GM19025 (cell line): Measurements from ENCODE around the gene TMEM37.
A peak's percentile ranks its signal among the peaks of the same experiment; 100 is the strongest.
"Not testable (repeated sequence)": the region's sequence is repeated elsewhere in the genome, so short reads cannot be mapped to it uniquely, and the experiment has no call there.

Source experiments
- ATAC-seq: cut with Tn5 transposase; IDR thresholded peaks from one replicate; pipeline ENCODE4 v1.9.1; 2021; ENCODE audit warnings: mild to moderate bottlenecking, low read depth, moderate library complexity; ENCODE audit not compliant: unreplicated experiment

Gene TMEM37, protein sequence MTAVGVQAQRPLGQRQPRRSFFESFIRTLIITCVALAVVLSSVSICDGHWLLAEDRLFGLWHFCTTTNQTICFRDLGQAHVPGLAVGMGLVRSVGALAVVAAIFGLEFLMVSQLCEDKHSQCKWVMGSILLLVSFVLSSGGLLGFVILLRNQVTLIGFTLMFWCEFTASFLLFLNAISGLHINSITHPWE

DNA sequence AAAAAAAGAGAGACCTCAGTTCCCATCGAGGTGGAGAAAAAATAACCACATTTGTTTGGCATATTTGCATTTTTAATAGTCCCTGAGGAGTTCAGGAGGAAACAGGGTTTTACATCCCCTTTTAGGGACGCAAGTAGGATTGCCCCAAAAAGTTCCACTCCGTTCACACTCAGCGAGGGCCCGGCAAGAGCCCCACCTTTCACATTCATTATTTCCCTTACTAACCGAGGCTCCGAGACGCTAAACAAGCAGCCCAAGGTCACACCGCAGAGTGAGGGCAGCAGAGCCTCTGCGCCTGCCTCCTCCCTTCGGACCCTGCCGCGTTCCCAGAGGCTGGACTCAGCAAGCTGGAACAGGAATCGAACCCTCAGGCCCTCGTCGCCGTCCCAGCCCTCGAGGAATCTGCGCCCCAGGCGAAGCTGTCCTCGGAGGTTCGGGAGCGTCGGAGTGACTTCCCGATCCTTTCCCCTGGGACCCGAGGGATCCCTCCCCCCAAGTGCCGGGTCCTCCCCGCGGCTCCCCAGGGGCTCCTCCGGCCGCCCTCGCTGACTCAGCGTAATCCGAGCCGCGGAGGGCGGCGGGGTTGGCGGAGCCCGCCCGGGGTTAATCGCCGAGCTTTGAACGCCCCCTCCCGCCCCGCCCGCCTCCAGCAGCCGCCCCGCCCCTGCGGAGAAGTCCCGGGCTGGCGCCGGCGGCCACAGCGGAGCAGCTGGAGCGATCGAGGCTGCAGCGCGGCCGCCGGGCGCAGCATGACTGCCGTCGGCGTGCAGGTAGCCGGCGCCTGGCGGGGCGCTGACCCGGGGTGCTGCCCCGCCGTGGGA, at the start of gene TMEM37:
TMEM37 (plus strand) TSS at position 700 of the 821 bp plus-strand sequence; CDS start at position 750, 50 bp downstream.
- peak; percentile 67 for ATAC-seq

DNA sequence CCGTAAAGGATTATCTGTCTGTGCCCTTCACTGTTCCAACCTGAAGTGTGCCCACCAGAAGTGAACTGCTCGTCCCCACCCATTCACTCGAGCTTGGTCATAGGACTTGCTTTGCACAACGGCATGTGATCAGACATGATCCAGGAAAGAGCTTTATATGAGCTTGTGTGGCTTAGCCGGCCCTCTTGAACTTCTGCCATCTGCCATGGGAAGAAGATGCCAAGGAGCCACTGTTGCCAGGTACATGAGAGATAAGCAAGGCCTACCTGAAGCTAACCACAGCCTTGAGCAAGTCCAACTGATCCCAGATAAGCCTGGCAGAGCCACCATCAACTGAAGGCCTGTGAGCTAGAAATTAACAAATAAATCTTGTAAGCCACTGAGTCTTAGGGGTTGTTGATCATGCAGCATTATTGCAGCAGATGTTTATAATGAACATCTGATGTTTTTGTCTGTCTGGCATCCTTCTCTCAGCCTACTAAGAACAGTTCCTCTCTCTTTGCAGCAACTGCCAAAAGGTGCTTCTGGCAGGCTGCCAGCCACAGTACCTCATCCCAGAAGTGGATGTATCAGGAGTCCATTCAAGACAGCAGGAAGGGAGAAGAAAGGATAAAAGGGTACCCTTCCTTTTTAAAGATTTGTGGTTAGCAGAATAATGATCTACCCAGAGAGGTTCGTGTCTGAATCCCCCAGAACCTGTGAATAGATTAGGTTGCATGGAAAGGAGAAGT, 48.1 kb upstream of the TMEM37 start:
- ATAC-seq, result no peak

DNA sequence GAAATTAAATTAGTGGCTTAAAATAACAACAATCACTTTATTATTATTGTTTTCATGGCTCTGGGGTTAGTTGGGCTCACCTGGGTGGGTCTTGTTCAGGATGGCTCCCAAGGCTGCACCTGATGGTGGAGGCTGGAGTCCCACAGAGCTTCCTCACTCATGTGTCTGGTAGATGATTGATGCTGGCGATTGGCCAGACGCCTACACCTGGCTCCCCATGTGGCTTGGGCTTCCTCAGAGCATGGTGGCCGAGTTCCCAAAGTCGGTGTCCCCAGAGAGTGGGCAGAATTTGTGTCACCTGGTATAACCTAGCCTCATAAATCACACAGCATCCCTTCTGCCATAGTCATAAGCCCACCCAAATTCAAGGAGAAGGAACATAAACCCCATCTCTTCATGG, 46.7 kb upstream of the TMEM37 start:
- no peak for ATAC-seq

DNA sequence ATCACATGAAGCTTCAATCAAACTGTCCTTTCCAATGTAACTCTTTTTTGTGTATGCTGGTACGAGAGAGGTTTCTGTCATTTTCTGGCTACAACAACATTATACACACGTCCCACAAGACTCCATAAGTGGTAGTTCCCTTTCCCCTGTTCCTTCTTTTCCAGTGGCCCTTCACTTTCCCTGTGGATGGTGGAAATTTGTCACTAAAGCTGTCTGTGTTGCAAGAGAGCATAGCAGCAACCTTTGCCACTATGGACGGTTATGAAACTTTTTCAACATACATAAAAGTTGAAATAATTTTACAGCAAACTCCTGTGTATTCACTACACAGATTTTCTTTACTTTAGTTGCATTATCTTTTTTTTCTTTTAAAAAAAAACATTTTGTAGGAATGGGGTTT, 46.2 kb upstream of the TMEM37 start:
- ATAC-seq, result no peak

DNA sequence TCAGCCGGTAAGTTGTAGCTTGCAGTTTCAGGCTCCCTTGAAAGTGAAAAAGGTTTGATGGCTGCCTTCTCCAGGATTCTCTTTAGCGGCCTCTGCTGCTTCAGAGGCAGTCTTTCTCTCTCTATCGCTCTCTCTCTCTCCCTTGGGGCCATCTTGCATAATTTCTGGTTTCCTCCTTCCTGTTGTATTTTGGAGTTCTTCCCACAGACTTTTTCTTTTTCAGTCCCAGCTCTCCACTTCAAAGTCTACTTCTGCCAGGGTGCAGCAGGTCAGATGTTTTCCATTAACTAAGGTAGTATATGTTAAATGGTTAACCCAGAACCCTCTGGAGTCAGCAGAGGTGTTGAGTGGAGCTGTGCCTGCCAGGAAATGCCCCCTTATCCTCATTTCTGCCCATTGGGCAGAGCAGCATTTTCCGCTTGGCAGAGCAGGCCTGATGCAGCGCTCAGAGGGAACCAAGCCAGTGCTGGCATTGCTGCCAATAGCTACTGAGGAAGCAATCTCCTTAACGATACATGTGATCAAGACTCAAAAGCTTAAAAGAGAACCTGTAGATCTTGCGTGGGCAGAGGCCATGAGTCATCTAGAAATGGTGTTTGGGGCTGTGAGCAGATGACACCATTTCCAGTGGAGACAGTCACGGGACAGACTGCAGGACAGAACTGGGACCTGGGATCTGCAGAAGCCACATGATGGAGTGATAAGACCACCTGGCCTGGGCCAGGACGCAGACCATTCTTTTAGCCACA, 44.1 kb upstream of the TMEM37 start:
- peak; percentile 79 for ATAC-seq

DNA sequence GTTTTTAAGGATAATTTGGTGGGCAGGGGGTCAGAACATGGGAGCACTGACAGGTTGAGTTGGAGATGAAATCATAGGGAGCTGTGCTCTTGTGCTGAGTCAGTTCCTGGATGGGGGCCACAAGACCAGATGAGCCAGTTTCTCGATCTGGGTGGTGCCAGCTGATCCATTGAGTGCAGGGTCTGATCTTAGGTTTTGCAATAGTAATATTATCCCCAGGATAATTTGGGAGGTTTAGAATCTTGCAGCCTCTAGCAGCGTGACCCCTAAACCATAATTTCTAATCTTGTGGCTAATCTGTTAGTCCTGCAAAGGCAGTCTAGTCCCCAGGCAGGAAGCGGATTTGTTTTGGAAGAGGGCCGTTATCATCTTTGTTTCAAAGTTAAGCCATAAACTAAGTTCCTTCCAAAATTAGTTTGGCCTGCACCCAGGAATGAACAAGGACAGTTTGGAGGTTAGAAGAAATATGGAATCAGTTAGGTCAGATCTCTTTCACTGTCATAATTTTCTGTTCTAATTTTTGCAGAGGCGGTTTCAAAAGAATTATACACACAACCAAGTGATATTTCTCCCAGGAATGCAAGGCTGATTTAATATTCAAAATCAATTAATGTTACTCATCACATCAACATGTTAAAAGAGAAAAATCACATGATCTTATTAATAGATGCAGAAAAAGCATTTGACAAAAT, 41.9 kb upstream of the TMEM37 start:
- ATAC-seq, result no peak

DNA sequence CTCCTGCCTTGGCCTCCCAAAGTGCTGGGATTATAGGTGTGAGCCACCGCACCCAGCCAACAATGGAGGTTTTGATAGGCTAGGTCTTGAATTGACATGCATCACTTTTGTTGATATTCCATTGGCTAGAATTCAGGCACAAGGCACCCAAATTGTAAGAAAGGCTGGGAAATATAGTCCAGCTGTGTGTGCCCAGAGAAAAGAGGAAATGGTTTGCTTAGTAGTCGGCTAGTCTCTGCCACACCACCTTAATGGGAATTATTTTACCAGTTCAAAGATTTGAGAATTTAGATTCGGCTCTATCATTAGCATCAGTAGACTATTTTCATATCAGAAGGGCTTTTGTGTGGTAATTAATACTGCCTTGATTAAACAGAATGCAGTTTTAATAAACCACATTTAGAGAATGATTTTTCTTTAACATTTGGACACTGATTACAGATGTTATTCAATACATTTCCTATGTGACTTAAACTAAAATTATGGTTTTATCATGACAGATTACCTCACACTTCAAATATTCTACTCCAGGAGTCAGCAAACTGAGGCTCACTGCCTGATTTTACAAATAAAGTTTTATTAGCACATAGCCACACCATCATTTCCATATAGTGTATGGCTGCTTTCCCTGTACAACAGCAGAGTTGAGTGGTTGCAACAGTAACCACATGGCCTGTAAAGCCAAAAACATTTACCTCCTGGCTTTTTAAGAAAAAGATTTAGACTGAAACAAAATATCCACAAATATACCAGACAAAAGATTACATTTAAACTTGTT, 37.5 kb upstream of the TMEM37 start:
- no peak for ATAC-seq

DNA sequence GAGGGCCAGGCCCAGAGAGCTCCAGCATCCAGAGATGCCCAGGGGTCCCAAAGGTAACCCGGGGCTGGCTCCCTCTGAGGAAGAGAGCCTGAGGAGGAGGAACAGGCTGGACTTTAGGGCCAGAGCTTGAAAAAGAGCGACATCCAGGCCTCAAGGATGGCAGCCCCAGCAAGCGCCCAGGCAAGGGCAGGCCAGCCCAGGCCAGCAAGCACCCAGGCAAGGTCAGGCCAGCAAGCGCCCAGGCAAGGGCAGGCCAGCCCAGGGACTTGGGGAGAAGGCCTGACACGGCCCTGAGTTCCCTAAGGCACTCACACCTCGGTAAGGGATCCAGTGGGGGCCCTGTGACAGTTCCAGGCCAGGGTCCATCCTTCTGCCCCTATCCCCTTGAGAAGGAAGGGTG, 34.5 kb upstream of the TMEM37 start:
- no peak for ATAC-seq

DNA sequence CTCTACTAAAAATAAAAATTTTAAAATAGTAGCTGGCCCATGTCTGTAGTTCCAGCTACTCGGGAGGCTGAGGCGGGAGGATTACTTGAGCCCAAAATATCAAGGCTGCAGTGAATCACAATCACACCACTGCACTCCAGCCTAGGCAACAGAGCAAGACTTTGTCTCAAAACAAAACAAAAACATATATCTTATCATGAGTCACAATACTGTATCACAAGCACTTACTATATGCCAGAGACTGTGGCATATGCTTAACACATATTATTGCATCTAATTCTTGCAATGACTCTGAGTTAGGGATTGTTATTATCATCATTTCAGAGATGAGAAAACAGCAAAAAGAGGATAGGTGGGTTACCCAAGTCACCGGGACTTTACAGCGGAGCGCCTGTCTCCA, 29.5 kb upstream of the TMEM37 start:
- ATAC-seq, result no peak

DNA sequence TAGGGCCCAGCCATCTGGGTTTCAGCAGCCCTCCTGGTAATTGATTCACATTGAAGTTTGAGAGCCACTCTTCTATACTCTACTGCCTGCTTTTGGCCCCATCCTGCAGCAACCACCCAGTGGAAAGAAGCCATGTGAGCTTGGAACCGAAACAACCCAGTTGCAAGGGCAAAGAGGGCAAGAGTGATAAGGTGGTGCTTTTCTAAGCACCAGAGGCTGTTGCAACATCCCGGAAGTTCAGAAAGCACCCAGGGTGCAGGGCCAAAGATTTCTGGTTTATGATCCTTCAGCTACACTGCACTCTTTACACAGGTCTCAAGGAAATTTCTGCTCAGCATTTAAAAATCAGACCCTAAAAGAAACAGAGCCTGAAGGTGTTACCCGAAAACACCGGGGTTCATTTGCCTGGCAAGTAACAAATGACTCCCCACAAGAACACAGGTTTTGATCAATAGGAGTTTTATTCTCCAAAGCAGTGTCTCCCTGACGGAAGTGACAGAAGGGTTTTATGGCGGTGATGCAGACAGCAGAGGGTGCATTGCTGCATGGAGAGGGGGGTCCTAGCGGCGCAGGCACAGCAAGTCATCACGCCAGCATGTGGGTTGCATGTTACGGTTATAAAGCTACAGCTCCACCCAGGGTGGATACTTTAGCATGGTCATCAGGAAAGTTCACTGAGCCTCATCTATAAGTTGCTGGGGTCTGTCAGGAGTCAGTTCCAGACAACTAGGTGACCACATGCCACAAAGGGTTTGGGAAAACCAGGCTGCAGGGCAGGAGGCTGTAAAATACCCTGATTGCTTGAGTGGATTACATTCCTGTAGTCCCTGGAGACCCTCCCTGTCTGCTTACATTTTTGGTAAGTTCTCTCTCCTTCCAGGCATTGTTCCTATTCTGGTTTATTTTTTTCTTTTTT, 28.8 kb upstream of the TMEM37 start:
- no peak for ATAC-seq

DNA sequence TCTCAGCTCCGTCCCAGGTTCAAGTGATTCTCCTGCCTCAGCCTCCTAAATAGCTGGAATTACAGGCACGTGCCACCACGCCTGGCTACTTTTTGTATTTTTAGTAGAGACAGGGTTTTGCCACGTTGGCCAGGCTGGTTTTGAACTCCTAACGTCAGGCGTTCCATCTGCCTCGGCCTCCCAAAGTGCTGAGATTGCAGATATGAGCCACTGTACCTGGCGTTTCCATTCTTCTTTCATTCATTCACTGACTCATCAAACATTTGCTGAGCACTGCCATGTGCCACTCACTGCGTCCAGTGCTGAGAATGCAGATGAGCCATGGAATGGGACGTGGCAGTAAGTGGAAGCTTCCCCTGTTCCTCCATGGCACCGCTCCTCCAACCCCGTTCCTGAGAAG, 28.0 kb upstream of the TMEM37 start:
- ATAC-seq, result not testable (repeated sequence)

DNA sequence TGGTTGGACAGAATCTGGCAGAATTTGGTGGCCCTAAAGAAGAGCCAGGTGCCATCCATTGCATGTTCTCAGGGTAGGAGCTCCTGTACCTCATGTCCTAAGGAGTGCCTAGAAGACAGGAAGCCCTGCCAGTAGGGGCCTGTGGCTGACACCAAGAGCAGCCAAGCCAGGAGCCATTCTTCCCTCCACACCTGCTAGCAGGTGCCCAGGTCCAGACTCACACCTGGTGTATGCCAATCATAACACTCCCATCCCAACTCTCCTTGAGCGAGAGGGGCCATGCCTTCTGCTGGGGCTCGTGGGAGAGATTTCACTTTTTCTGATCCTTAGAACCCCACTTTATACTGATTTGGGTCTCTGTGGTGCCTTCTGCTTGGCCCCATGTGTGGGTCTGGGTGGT, 26.5 kb upstream of the TMEM37 start:
- no peak for ATAC-seq

DNA sequence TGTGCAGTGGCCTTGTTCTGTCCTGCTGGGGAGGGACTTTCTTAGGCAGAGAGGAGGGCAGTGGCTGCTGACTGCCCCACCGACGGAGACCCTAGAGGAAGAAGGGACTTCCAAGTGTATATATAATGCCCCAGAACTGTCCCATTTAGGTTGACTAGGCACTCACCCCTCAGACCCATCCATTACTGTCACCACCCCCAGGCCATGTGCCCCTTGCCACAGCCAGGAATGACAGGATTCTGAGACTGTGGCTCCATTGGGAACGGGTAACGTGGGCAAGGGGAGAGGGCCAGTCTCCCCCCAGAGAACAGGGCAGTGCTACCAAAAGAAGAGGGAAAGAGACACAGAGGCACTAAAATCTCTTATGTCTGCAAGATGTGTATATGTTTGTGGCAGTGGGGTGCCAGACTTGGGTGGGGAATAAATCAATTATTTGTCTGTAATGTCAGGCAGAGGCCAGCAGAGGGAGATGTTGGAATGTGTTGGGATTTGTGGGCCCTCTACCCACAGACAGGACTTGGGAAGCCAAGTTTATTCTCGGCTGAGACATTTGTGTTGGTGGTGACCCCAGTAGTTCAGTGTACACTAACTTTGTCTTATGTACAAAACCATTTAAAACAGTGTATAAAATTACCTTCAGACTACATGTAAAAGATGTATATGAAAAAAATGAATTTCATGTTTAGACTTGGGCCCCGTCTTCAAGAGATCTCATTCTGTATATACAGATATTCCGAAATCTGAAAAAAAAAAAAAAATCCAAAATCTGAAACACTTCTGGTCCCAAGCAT, 24.0 kb upstream of the TMEM37 start:
- ATAC-seq, result no peak

DNA sequence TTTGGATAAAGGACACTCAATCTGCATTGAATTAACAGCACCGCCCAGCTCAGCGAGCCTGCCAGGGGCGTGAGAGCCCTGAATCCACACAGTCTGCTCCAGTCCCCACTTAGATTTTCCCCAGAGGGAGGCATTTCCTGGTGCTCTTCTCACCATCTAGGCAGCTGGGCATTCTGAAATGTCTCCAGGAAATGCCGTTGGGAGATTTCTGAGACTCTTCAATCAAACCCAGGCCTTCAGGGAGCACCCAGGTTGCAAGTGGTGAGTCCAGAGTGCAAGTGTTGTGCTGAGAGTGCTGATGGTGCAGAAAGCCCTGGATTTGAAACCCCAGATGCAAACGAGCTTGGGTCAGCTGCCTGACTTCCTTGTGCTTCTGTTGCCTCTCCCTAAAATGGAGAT, 23.4 kb upstream of the TMEM37 start:
- ATAC-seq, result no peak

DNA sequence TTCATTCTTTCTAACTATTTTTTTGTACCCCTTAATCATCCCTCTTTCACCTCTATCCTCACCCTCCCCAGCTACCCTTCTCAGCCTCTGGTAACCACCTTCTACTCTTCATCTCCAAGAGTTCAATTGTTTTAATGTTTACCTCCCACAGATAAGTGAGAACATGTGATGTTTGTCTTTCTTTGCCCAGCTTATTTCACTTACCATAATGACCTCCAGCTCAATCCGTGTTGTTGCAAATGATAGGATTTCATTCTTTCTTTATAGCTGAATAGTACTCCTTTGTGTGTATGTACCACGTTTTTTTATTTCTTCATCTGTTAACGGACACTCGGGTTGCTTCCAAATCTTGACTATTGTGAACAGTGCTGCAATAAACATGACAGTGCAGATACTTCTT, 22.1 kb upstream of the TMEM37 start:
- ATAC-seq, result no peak

DNA sequence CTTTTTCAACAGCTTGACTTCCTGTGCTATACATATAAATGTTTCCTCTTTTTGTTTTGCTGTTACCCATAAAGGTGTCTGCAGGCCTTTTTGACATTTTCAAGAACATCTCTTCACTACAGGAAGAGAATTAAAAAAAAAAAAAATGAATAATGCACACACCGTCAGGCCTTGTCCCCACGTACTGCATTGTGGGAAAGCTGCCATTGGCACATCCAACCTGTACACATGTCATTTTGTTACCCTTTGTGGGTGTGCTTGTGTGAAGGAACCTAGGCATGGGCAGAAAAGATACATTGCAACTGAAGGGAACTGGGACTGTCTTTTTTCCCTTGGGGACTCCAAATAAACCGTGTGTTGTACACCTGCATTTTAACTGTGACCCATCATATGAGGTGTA, 16.8 kb upstream of the TMEM37 start:
- ATAC-seq, result no peak

DNA sequence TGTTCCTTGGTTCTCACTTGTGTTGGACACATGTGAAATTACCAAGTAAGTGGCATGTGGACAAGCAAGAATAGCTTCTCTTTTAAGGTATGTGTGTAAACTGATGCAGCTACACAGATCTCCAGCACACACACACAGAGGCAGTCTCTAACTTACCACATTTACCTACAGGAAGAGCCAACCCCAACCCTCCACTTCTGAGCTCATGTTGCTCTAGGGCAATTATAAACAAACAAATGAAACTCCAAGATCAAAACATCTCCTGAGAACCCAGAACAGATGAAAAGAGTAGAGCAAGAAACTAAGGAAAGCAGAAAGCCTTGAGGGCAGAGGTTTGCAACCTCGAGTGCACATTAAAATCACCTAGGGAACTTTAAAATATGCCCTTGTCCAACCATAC, 16.0 kb upstream of the TMEM37 start:
- ATAC-seq, result no peak
